GM12873 (cell line): ENCODE data around the gene SPCS1.

Source experiments
- CTCF ChIP-seq: IDR thresholded peaks from 2 replicates; pipeline ENCODE4 v1.5.1; 2012; ENCODE audit warnings: low read depth, mild to moderate bottlenecking, moderate library complexity, low read length, control low read depth; ENCODE audit not compliant: insufficient read depth; ENCODE audit errors: missing control alignments

Gene SPCS1

GRCh38 chr3:52705688-52706686 is at the start of gene SPCS1, which contains the start of gene GLT8D1:
TSS of gene SPCS1 (plus strand) at chr3:52706106. CDS start at chr3:52706247, 141 bp downstream.
TSS of gene GLT8D1 (minus strand) at chr3:52705791. CDS start at chr3:52700460, 5,331 bp downstream.
- no peak for TF ChIP-seq CTCF

- TF ChIP-seq CTCF: no peak
Observed at GRCh38 chr3:52660046-52660445, 45.9 kb upstream of the SPCS1 start.

- no peak for TF ChIP-seq CTCF
Observed at GRCh38 chr3:52663098-52663497, 42.8 kb upstream of the SPCS1 start.

- no peak for TF ChIP-seq CTCF
Observed at GRCh38 chr3:52670621-52671521, 35.0 kb upstream of the SPCS1 start.

- no peak for TF ChIP-seq CTCF
Observed at GRCh38 chr3:52671676-52672075, 34.2 kb upstream of the SPCS1 start.

- TF ChIP-seq CTCF: no peak
Observed at GRCh38 chr3:52678265-52679198, 27.4 kb upstream of the SPCS1 start.
